ENCODE results near the gene PCSK4. TPM values are rescaled to one million over a fixed set of nuclear protein-coding genes. Genes with fewer than 3 reads are reported as not detected.

PCSK4 gene
- total RNA-seq, 1 donor from 2014 or later: 1.5 TPM

GRCh38 chr19:1512671-1513498 is 22.7 kb upstream of the PCSK4 start, which contains the start of gene ADAMTSL5:
Gene ADAMTSL5, minus strand, starts transcription at chr19:1513019. Its CDS starts 2,076 bp downstream, at chr19:1510943.
- TF ChIP-seq CTCF (IDR thresholded peaks at IDR 0.05): peak in 1 of 3 experiments; percentile 16
- Histone ChIP-seq H3K4me1 (peaks cover 6 to 11% of the 10 kb centered on the region in 2 donors), H3K9me3 (no peaks in the 10 kb centered on the region), H3K27ac (peak within 1 kb of the TSS; percentile 75 to 78), H3K36me3 (no peaks in the 10 kb centered on the region), H3K4me3 (peak within 1 kb of the TSS; percentile 62 to 73), H3K27me3 (no peaks in the 10 kb centered on the region)
- intact Hi-C loops (cut with DNase I): loop anchor here (5.0 kb wide), 1 partner anchor 76 kb away; the partner anchor contains the start of gene RPS15
- no peak for DNase-seq (ENCODE audit: low spot score in 2 of 2)

GRCh38 chr19:1511318-1512317 is 21.5 kb upstream of the PCSK4 start:
- Histone ChIP-seq H3K36me3 (no peaks in the 10 kb centered on the region), H3K27ac (peak overlapping the region in 1 of 2 donors; percentile 75), H3K27me3 (no peaks in the 10 kb centered on the region), H3K9me3 (no peaks in the 10 kb centered on the region), H3K4me3 (peak overlapping the region in 1 of 2 donors; percentile 73), H3K4me1 (peaks cover 9 to 11% of the 10 kb centered on the region in 2 donors)
- TF ChIP-seq CTCF (IDR thresholded peaks at IDR 0.05): no peak
- intact Hi-C loops (cut with DNase I): loop anchor here (5.0 kb wide), 1 partner anchor 74 kb away; the partner anchor contains the start of gene RPS15
- DNase-seq (ENCODE audit: low spot score in 2 of 2): no peak

- H3K36me3 ChIP-seq: no peaks in the 10 kb centered on the region
- H3K9me3 ChIP-seq: no peaks in the 10 kb centered on the region
- H3K4me3 ChIP-seq: no peak overlapping the region
- TF ChIP-seq CTCF (IDR thresholded peaks at IDR 0.05): no peak
- H3K4me1 ChIP-seq: peaks cover 9 to 11% of the 10 kb centered on the region in 2 donors
- H3K27ac ChIP-seq: peak overlapping the region in 1 of 2 donors; percentile 38
- H3K27me3 ChIP-seq: no peaks in the 10 kb centered on the region
- DNase-seq (ENCODE audit: low spot score in 2 of 2): no peak
- intact Hi-C loops (cut with DNase I): loop anchor here (5.0 kb wide), 1 partner anchor 74 kb away; the partner anchor contains the start of gene RPS15
These were observed 20.7 kb upstream of the PCSK4 start for GRCh38 chr19:1510807-1511206.

GRCh38 chr19:1510442-1510806 is 20.3 kb upstream of the PCSK4 start:
- no peak for TF ChIP-seq CTCF (IDR thresholded peaks at IDR 0.05)

More at GRCh38 chr19:1510442-1510806, 20.3 kb upstream of the PCSK4 start:
- DNase-seq (ENCODE audit: low spot score in 2 of 2): no peak
- Histone ChIP-seq H3K27ac (peak overlapping the region in 1 of 2 donors; percentile 38), H3K4me1 (peaks cover 9 to 11% of the 10 kb centered on the region in 2 donors), H3K4me3 (no peak overlapping the region), H3K36me3 (no peaks in the 10 kb centered on the region), H3K9me3 (no peaks in the 10 kb centered on the region), H3K27me3 (no peaks in the 10 kb centered on the region)
- intact Hi-C loops (cut with DNase I): loop anchor here (5.0 kb wide), 1 partner anchor 73 kb away; the partner anchor contains the start of gene RPS15

All from ascending aorta (tissue), 2 donors.